Heart left ventricle (tissue), 16 donors: Measurements from ENCODE around the gene ANKRD28. TPM values are rescaled to one million over a fixed set of nuclear protein-coding genes. Genes with fewer than 3 reads are reported as not detected.
"Not testable (repeated sequence)": the region's sequence is repeated elsewhere in the genome, so short reads cannot be mapped to it uniquely, and the experiment has no call there.

ENCODE experiments used
- ATAC-seq, 4 donors: fragments of 200-7000 bp; cut with Tn5 transposase; one replicate each; pipeline ENCODE4 v1.9.1; 2020 to 2022; ENCODE audit warnings: moderate library complexity in 4 of 4, mild to moderate bottlenecking in 3 of 4, moderate number of reproducible peaks in 1 of 4
- DNase-seq, 5 donors: peaks; one replicate each; pipeline ENCODE4 v3.0.0-alpha.2; 2020
- H3K27ac ChIP-seq, 12 donors: fragments of 200-600 bp; sonication (generic) in 4 of 12; one replicate each; pipeline versions ENCODE4 v1.5.0 to v1.8.0; 2016 to 2022; ENCODE audit warnings: mild to moderate bottlenecking in 2 of 12
- H3K27me3 ChIP-seq, 9 donors: fragments of 200-600 bp; sonication (generic) in 2 of 9; one replicate each; pipeline versions ENCODE4 v1.5.1 to v1.8.0; 2016 to 2022; ENCODE audit warnings: mild to moderate bottlenecking in 3 of 9
- H3K36me3 ChIP-seq, 9 donors: fragments of 200-600 bp; sonication (generic) in 2 of 9; one replicate each; pipeline versions ENCODE4 v1.5.0 to v1.8.0; 2018 to 2022; ENCODE audit warnings: mild to moderate bottlenecking in 2 of 9
- H3K4me1 ChIP-seq, 12 donors: fragments of 200-600 bp; sonication (generic) in 4 of 12; one replicate each; pipeline versions ENCODE4 v1.5.0 to v1.8.0; 2016 to 2022; ENCODE audit warnings: mild to moderate bottlenecking in 3 of 12
- H3K4me3 ChIP-seq, 12 donors: fragments of 200-600 bp; sonication (generic) in 4 of 12; one replicate each; pipeline versions ENCODE4 v1.5.0 to v1.8.0; 2017 to 2022; ENCODE audit warnings: mild to moderate bottlenecking in 9 of 12, moderate library complexity in 4 of 12
- H3K9me3 ChIP-seq, 12 donors: fragments of 200-600 bp; sonication (generic) in 4 of 12; one replicate each; pipeline versions ENCODE4 v1.5.0 to v1.8.0; 2016 to 2022; ENCODE audit warnings: mild to moderate bottlenecking in 1 of 12
- POLR2A ChIP-seq, 2 donors: fragments of 450-650 bp; IDR thresholded peaks; one replicate each; pipeline ENCODE4 v1.6.1; 2017; ENCODE audit warnings: antibody characterized with exemption in 2 of 2, mild to moderate bottlenecking in 2 of 2, moderate library complexity in 2 of 2
- WGBS, 4 donors: extraction: QIAGEN DNeasy Blood & Tissue Kit in 2 of 4; methylation state at CpG; one replicate each; pipeline versions ENCODE4 v1.1.5 to v1.1.7; 2013 to 2018; 5-methylcytosine and 5-hydroxymethylcytosine counted together
- intact Hi-C, 10 donors: fragments of 100-400 bp; cut with DNase I; formaldehyde crosslinking; loops; one replicate each; pipeline versions ENCODE4 v1.11.1 to v1.14.2; 2022
- polyA plus RNA-seq, 2 donors: library from polyadenylated mRNA; stranded (reverse); fragments of 200-250 nt; gene quantifications; one replicate each; pipeline ENCODE4 v1.2.3, GENCODE V29; 2013
- total RNA-seq, 9 donors: library from RNA; depleted of rRNA in 2 of 9; stranded (reverse); fragments of >200 nt in 2 of 9; fragmentation: NEBNext Ultra II Directional in 3 of 9; extraction: Animal tissue kit (Norgen Biotek cat#: 25700) in 3 of 9; gene quantifications; one replicate each; pipeline versions ENCODE4 v1.1.0 to v1.2.4, GENCODE V29; 2016 to 2023
- TF ChIP-seq, protein P1 (sequence below), 12 donors: fragments of 200-600 bp; sonication (generic) in 4 of 12; IDR thresholded peaks; one replicate each; pipeline versions ENCODE4 v1.5.0 to v1.8.0; 2018 to 2022; ENCODE audit warnings: antibody characterized with exemption in 12 of 12, mild to moderate bottlenecking in 5 of 12
- donor health status: ischemic (EF 13 %, LVEDD 7.1; RV severe dilation, severe dysfunction).
- donor health status: healthy with polysubstance abuse.
- donor health status: DM: no; HTN: yes; CAD: no.
- donor health status: DM: no; HTN: no; CAD: no.
- donor health status: ischemic (EF 25% LVEDD 6.9; RV normal size, moderate dysfunction).
- donor health status: ischemic (EF 25% LVEDD 5.7; RV mildly dilated, moderate dysfunction).
- donor health status: healthy.
- donor health status: DM: yes; HTN: yes; CAD: no.
- donor health status: ischemic (EF 35%, LVEDD 5.7; RV mildly dilated, moderate dysfunction).
- donor health status: nonischemic (EF 11% LVEDD 7.7; RV severe dilation, severe dysfunction).
- donor health status: DM: yes; HTN: yes; CAD: no.
- donor health status: PGD.
- donor health status: ischemic (EF 29% LVEDD 5.4; RV normal size, mild dysfunction).
- donor health status: nonischemic (EF 23%, LVEDD 6.1; RV moderate dilation, normal function).

The ANKRD28 gene
- total and polyA plus RNA-seq, 11 donors, result 4.9 to 32.1 (median 24.3) TPM

DNA sequence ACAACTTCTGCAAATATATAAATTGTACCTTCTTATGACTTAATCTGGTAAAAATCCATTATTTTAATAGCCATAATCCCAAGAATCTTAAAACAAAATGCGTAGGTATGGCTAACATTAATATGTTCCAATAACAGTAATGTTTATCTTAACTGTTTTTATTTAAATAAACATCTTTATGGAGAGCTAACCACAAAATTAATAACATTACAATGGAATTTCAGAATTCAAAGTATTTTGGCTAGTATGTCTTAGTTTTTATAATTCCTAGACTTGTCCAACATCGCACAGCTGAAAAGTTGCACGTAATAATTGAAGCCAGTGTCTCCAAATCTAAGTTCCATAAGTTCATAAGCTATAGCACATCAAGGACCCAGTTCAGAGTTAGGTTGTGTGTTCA is 47.6 kb downstream of the ANKRD28 start:
- DNase-seq (no peak), ATAC-seq (no peak)
- no peak overlapping the region for H3K4me3 ChIP-seq
- intact Hi-C loops, result no loop called here
- 97 to 100% (median 98%) methylated on average over 3 of the region's 3 CpGs for WGBS, 4 donors
- no peak overlapping the region for H3K27ac ChIP-seq
- H3K9me3 ChIP-seq, result peaks cover 0 to 1% (median 0%) of the 10 kb centered on the region in 12 donors
- no peaks in the 10 kb centered on the region for H3K27me3 ChIP-seq
- peaks cover 0 to 8% (median 0%) of the 10 kb centered on the region in 12 donors for H3K4me1 ChIP-seq
- H3K36me3 ChIP-seq, result peaks cover 0 to 31% (median 6%) of the 10 kb centered on the region in 9 donors
- TF ChIP-seq POLR2A (IDR thresholded peaks at IDR 0.05), result no peak
- TF ChIP-seq, protein P1, sequence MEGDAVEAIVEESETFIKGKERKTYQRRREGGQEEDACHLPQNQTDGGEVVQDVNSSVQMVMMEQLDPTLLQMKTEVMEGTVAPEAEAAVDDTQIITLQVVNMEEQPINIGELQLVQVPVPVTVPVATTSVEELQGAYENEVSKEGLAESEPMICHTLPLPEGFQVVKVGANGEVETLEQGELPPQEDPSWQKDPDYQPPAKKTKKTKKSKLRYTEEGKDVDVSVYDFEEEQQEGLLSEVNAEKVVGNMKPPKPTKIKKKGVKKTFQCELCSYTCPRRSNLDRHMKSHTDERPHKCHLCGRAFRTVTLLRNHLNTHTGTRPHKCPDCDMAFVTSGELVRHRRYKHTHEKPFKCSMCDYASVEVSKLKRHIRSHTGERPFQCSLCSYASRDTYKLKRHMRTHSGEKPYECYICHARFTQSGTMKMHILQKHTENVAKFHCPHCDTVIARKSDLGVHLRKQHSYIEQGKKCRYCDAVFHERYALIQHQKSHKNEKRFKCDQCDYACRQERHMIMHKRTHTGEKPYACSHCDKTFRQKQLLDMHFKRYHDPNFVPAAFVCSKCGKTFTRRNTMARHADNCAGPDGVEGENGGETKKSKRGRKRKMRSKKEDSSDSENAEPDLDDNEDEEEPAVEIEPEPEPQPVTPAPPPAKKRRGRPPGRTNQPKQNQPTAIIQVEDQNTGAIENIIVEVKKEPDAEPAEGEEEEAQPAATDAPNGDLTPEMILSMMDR (IDR thresholded peaks at IDR 0.05), result no peak

DNA sequence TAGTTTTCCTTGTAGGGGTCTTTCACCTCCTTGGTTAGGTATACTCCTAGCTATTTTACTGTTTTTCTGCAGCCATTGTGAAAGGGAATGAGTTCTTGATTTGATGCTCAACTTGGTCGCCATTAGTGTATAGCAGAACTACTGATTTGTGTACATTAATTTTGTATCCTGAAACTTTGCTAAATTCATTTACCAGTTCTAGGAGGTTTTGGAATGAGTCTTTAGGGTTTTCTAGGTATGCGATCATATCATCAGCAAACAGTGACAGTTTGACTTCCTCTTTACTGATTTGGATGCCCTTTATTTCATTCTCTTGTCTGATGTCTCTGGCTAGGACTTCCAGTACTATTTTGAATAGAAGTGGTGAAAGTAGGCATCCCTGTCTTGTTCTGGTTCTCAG is 51.9 kb downstream of the ANKRD28 start:
- H3K36me3 ChIP-seq, result peaks cover 0 to 23% (median 0%) of the 10 kb centered on the region in 9 donors
- H3K9me3 ChIP-seq, ATAC-seq, DNase-seq, H3K4me1 ChIP-seq, H3K4me3 ChIP-seq, intact Hi-C loops, H3K27ac ChIP-seq, H3K27me3 ChIP-seq: not testable (repeated sequence)
- WGBS, 4 donors, result 97 to 99% (median 99%) methylated on average over 2 of the region's 2 CpGs

DNA sequence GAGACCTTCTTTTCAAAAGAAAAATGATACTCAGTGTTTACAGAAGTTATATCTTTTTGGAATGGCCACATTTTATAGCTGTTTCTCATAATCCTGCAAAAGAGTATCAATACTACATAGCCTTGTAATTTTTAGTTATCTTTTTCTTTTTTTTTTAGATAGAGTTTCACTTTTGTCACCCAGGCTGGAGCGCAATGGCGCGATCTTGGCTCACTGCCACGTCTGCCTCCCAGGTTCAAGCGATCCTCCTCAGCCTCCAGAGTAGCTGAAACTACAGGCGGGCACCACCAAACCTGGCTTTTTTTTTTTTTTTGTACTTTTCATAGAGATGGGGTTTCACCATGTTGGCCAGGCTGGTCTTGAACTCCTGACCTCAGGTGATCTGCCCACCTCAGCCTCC is 53.6 kb downstream of the ANKRD28 start:
- Histone ChIP-seq H3K9me3 (peaks cover 0 to 15% (median 3%) of the 10 kb centered on the region in 12 donors), H3K4me3 (no peak overlapping the region), H3K27me3 (no peaks in the 10 kb centered on the region), H3K27ac (no peak overlapping the region), H3K4me1 (no peaks in the 10 kb centered on the region), H3K36me3 (peaks cover 0 to 11% (median 0%) of the 10 kb centered on the region in 9 donors)
- 94 to 98% (median 96%) methylated on average over 6 of the region's 6 CpGs for WGBS, 4 donors
- intact Hi-C loops, result no loop called here
- no peak for TF ChIP-seq POLR2A (IDR thresholded peaks at IDR 0.05)
- TF ChIP-seq, protein P1 (IDR thresholded peaks at IDR 0.05), result no peak
- ATAC-seq (no peak), DNase-seq (no peak)

DNA sequence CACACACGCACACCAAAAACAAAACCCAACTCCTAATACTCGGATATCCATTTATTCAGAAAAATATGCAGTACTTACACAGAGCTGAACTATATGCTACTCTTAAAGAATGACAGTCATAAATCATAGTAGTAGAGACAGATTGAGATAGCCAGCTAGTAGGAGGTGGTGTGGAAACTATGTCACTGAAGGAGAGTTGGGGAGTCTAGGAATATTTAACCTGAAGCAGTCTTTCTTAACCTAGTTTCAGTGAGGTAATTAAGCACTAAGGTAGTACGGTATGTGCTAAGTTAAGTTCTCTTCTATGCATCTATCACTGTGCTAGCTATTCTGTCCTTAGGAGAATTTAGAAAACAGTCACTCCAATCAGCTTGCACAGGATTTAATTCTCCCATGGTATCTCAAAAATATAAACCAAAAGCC is 54.2 kb downstream of the ANKRD28 start:
- Histone ChIP-seq H3K27ac (no peak overlapping the region), H3K27me3 (no peaks in the 10 kb centered on the region), H3K9me3 (peaks cover 0 to 21% (median 8%) of the 10 kb centered on the region in 12 donors), H3K36me3 (peaks cover 0 to 8% (median 0%) of the 10 kb centered on the region in 9 donors), H3K4me1 (no peaks in the 10 kb centered on the region), H3K4me3 (no peak overlapping the region)
- ATAC-seq, result no peak
- TF ChIP-seq, protein P1 (IDR thresholded peaks at IDR 0.05), result no peak
- TF ChIP-seq POLR2A (IDR thresholded peaks at IDR 0.05), result no peak
- intact Hi-C loops, result no loop called here
- 91 to 95% (median 94%) methylated on average over 3 of the region's 3 CpGs for WGBS, 4 donors
- DNase-seq, result no peak

DNA sequence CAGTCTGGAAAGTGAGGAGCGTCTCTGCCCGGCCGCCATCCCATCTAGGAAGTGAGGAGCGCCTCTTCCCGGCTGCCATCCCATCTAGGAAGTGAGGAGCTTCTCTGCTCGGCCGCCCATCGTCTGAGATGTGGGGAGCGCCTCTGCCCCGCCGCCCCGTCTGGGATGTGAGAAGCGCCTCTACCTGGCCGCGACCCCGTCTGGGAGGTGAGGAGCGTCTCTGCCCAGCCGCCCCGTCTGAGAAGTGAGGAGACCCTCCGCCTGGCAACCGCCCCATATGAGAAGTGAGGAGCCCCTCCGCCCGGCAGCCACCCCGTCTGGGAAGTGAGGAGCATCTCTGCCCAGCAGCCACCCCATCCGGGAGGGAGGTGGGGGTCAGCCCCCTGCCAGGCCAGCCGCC is 55.5 kb downstream of the ANKRD28 start:
- H3K4me3 ChIP-seq, H3K27me3 ChIP-seq, ATAC-seq, H3K4me1 ChIP-seq, DNase-seq, H3K27ac ChIP-seq, H3K36me3 ChIP-seq, intact Hi-C loops: not testable (repeated sequence)
- WGBS, 4 donors, result 96 to 98% (median 98%) methylated on average over 13 to 22 of the region's 26 CpGs; no CpG with 5 or more reads in 1 of the 4 donors
- peaks cover 0 to 31% (median 13%) of the 10 kb centered on the region in 12 donors for H3K9me3 ChIP-seq

DNA sequence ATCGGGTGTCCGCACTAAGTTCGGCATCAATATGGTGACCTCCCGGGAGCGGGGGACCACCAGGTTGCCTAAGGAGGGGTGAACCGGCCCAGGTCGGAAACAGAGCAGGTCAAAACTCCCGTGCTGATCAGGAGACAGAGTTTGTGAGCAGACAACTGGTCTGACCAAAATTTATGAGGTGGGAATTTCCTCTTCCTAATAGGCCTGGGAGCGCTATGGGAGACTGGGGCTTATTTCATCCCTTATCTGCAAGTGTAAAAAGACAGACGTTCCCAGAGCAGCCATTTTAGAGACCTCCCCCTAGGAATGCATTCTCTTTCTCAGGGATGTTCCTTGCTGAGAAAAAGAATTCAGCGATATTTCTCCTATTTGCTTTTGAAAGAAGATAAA is 59.2 kb downstream of the ANKRD28 start:
- DNase-seq, intact Hi-C loops, ATAC-seq, H3K27me3 ChIP-seq, H3K4me1 ChIP-seq, H3K4me3 ChIP-seq: not testable (repeated sequence)
- H3K27ac ChIP-seq, result peak overlapping the region in 1 of 12 donors; percentile 72
- H3K9me3 ChIP-seq, result peaks cover 0 to 31% (median 13%) of the 10 kb centered on the region in 12 donors
- WGBS, 4 donors, result 94 to 98% (median 97%) methylated on average over 8 to 9 of the region's 11 CpGs
- peaks cover 0 to 25% (median 11%) of the 10 kb centered on the region in 9 donors for H3K36me3 ChIP-seq
